GM18502 (cell line): ENCODE data around the gene OCRL.

ENCODE experiments used
- ATAC-seq: cut with Tn5 transposase; IDR thresholded peaks from one replicate; pipeline ENCODE4 v1.9.1; 2021; ENCODE audit warnings: mild to moderate bottlenecking; ENCODE audit not compliant: unreplicated experiment, poor library complexity

Gene OCRL

GRCh38 chrX:129540068-129540653 lies at the start of gene OCRL:
OCRL (plus strand) TSS chrX:129540259; CDS start chrX:129540440, 181 bp downstream.
- peak; percentile 98 for ATAC-seq

GRCh38 chrX:129490330-129490729 lies 49.7 kb upstream of the OCRL start:
- no peak for ATAC-seq

DNA sequence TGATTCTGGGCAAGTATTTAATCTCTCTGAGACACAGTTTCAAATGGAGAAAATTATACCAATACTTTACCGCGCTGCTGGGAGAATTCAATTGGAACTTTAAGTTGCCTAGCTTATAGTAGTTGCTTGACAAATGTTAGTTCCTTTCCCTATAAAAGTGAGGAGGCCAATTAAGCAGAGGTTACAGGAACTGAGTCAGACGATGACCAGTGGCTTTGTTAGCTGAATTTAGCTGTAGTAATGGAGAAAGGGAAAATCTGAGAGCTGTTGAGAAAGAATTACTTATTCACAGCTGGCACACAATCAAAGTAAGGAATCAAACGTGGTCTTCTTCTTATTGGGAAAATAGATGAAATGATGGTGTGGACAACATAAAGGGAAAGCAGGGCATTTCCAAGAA lies 46.4 kb upstream of the OCRL start:
- ATAC-seq, result no peak

GRCh38 chrX:129494887-129495286 lies 45.2 kb upstream of the OCRL start:
- no peak for ATAC-seq

- no peak for ATAC-seq
Observed at GRCh38 chrX:129495900-129496299, 44.2 kb upstream of the OCRL start.

GRCh38 chrX:129496625-129497024 lies 43.4 kb upstream of the OCRL start:
- no peak for ATAC-seq

DNA sequence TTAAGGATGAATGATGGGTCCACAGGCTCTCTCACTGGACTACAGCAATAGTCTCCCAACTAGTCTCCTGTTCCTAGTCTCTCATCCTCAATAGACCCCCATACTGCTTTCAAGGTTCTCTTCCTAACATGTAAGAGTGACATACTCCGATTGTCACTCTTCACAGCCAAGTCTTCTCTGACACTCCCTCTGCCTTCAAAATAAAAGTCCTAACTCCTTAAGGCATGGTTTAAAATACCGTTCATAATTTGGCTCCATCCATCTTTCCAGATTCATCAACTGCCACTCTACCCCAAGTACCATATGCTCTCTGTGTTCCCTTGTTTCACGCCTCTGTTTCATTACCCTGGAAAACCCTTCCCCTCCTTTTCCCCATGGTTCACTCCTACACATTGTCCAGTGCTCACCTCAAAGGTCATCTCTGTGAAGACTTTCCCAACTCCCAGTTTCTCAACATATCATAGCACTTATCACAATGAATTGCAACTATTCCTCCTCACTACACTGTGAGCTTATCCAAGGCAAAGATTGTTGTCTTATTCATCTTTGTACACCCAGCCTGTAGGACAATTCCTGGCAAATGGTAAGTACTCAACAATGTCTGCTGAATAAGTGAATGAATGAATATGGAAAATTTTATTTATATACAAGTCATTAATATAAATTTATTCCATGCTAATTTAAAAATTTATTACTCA lies 42.8 kb upstream of the OCRL start:
- no peak for ATAC-seq

- ATAC-seq, result no peak
Observed at GRCh38 chrX:129510331-129510730, 29.7 kb upstream of the OCRL start.

GRCh38 chrX:129511689-129512088 lies 28.4 kb upstream of the OCRL start:
- no peak for ATAC-seq

- ATAC-seq, result no peak
Observed at GRCh38 chrX:129512409-129512808, 27.6 kb upstream of the OCRL start.

GRCh38 chrX:129516402-129516801 lies 23.7 kb upstream of the OCRL start:
- no peak for ATAC-seq

DNA sequence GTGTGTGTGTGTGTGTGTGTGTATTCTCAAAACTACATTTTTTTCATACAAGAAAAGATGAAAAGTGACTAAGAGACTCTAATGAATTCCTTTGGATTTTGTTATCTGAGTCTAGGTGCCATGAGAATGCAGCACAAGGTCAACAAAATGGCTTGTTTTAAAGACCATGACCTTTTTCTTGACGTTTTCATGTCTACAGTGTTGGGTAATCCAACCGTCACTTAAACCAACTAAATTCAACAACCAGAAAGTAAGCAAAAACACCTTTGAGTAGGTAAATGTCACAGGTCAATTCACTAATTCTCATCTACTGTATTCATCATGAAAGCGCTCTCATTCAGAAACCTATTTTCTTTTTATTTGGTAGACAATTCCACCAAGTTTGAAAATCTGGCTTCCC lies 19.9 kb upstream of the OCRL start:
- ATAC-seq, result no peak

GRCh38 chrX:129522184-129523078 lies 17.6 kb upstream of the OCRL start:
- no peak for ATAC-seq

DNA sequence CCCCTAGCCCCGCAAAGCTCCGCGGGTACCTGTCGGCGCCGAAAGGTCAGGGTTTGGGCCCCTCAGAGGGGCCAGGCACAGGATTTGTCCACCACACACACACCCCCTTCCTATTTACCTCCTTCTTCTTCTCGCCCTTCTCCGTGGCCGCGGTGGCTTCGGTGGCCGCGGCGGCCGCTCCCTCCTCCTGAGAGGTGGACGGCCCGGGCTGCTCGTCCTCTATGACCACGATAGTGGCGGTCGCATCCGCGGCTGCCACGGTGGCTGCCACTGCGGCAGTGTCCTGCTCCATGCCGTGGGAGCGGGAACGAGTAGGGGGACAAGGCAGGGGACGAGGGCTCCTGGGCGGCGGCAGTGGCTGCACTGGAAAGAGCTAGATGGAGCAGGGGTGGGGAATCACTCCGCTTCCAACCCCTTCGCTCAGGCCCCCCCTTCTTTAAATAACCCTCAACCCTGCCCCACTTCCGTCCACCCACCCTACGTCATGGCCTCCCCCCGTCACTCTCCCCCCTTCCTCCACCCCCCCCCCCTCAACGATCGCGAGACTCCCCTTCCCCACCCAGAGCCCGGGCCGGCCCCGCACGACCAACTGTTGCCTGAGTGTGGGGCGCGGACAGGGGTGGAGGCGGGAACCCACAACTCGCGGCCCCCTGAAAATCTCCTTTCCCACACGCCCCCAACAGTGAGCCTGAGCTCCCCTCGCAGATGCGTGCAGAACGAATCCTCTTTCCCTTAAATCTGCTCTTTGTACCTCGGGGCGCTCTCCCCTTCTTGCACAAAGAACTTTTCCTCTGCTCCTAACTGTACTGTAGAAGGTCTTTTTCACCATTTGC lies 16.8 kb upstream of the OCRL start, which contains the start of gene SMARCA1:
Gene SMARCA1 (minus strand): TSS at position 412 of the 833 bp plus-strand sequence. CDS start 120 bp downstream, at position 292.
- ATAC-seq, result no peak

DNA sequence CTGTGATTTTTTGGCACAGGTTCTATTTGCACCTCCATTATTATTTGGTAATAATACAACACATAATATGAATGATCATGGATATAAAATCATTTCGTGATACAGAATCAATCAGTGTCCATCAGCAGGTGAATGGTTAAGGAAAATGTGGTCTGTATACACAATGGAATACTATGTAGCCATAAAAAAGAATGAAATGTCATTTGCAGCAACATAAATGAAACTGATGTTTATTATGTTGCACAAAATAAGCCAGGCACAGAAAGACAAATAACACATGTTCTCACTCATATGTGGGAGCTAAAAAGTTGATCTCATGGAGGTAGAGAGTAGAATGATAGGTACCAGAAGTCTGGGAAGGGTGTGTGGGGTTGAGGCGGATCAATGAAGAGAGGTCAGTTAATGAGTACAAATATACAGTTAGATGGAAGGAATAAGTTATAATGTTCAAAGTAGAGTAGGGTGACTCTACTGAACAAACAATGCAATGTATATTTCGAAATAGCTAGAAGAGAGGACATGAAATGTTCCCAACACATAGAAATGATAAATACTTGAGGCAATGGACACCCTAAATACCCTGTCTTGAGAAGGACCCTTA lies 15.7 kb upstream of the OCRL start:
- ATAC-seq, result no peak

DNA sequence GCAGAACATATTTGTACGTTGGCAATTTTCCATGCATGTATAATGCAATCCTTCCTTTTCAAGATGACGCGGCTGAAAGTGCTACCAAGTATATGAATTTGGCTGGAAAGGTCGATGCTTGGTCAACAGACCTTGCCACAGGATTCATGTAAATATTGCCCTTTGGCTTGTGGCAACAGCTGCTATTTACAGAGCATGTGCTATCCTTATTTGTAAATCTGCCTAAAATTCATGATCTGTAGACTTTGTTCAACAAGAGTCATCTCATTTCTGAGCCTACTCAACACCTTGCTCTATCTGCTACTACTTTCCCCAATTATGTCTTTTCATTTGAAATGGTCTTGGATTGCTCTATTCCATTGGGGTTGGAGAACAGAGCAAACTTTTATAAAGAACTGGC lies 14.9 kb upstream of the OCRL start:
- no peak for ATAC-seq

- ATAC-seq, result no peak
Observed at GRCh38 chrX:129525896-129526295, 14.2 kb upstream of the OCRL start.

GRCh38 chrX:129529685-129530281 lies 10.3 kb upstream of the OCRL start:
- ATAC-seq, result no peak

- no peak for ATAC-seq
Observed at GRCh38 chrX:129530410-129530809, 9.6 kb upstream of the OCRL start.
